Measurements from ENCODE around the gene SFT2D1.
A peak's percentile ranks its signal among the peaks of the same experiment; 100 is the strongest.

Gene SFT2D1

GRCh38 chr6:166275714-166276166, 66.6 kb downstream of the SFT2D1 start:
- DNase-seq = peak; percentile 55 to 71 (median 70)

DNA sequence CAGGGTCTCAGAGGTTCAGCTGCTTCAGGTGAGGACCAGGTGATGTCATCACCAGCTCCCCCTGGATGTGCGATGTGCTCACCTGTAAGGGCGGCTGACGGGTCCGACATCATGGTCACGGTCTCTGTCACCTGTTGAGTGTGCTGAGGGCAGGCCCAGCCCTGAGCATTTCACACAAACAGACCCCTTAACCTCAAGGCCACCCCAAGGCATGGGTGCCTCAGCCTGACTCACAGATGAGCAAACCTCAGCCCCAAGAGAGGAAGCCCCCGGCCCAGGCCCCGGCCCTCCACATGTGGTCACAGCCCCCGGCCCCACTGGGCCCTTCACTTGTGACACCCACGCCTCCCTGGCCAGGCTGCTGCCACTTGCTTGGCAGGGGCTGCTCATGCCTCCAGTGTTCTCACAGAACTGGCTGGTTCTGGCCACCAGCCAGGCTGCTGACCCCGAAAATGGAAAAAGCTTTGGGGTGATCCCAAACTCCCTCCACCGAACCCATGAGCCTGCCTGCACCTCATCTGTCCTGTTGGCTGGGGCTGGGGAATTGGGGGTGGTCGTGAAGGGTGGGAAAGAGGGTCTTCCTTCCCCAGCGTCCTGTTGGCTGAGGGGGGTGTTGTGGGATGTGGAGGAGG, 67.5 kb downstream of the SFT2D1 start:
- no peak for DNase-seq

GRCh38 chr6:166274163-166274562, 68.2 kb downstream of the SFT2D1 start:
- DNase-seq = no peak

- no peak for DNase-seq
These were observed 71.0 kb downstream of the SFT2D1 start for GRCh38 chr6:166271376-166271765.

DNA sequence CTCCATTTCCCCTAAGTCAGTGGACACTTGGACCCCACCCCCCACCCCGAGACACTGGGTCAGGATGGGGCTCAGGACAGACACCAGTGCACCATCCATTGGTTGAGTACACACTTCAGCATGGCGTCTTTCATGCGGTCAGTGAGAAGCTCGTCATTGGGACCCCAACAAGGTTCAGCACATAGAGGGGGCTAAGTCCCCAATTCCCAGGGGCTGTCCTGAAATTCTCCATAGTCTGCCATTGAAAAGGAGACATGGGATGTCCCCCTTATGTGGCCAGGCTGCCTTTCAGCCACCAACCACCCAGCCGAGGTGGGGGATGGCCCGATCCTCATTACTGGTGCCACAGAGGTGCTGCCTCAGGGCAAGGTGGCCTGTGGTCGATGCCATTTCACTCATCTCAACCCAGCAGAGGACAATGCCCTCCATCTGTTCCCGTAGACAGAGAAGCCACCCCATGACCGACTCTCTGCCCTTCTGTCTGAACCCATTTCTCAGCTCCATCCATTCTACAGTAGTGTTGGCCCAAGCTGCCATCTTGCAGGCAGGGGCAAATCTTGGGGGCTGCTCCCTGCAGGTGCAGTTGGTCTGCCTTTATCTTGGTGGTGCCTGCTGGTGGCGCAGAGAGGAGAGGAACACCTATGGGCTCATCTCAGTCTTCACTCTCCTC, 71.5 kb downstream of the SFT2D1 start:
- DNase-seq = no peak

Measured in T-helper 1 cell (primary cell).